Measurements from ENCODE around the gene TM7SF2.

TM7SF2 gene

DNA sequence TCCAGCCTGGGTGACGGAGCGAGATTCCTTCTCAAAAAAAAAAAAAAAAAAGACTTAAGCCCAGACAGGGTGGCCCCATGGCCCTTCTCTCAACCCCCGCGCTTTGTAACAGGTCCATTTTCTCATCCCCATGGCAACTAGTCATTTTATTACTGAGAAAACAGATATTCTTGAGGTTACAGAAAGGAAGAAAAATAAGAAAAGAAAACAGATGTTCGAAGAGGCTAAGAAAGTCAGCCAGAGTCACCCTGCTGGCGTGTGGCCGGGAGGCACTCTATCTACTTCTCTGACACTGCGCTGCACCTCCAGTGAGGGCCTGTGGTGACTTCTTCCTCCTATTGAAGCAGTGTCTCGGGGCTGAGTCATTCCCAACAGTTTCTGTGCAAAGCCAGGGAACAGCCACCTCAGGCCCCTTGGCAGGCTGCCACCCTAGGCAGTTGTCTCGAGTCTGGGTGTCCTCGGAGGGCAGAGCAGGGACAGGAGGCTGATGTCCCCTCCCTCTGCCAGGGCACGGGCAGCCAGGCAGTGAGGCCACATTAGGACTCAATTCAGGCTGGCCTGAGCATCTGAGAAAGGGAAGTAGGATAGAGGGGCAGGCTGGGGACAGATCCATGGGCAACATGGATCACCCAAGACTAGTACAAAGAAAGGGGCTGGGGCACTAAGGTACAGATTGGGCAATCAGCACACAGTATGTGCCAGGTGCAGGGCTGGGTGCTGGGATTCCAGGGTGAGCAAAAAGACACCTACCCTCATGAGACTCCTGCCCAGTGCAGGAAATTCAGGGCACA, 39.0 kb downstream of the TM7SF2 start:
- DNase-seq, result peak in 47 of 56 donors; percentile 8 to 77 (median 46)

DNA sequence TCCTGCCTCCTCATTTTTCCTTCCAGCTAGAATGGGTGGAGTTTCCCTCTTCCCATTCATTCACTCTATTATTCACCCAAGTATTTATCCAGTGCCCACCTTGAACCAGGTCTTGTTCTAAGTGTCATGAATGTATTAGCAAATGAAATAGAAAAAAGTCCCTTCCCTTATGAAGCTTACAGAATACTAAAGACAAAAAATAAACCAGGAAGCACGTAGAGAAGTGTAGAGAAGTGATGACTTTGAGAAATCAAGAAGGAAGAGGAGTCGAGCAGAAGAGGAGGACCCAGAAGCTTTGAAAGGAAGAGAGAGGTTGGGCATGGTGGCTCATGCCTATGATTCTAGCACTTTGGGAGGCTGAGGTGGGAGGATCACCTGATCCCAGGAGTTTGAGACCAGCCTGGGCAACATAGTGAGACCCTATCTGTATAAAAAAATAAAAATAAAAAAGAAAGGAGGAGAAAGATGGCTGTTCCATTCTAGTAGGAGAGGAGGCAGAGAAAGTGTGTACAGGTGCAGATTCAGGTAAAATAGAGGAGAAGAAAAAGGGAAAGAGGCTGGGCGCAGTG, 39.7 kb downstream of the TM7SF2 start:
- DNase-seq, result no peak

DNA sequence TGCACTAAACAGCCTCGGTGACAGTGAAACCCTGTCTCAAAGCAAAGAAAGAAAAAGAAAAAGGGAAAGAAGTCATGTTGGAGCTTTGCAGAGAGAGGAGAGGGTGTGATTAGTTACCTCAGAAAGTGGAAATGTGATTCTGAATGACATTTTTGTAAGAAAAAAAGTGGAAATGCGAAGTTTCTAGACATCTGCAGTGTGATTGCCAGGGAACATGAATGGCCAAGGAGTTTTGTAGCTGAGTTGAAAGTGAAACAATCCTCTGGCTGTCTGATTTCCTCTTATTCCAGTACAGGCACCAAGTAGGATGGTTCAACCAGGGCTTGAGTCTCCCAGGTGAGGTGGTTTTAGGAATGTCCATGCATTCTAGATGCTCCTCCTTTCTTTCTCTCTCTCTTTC, 40.5 kb downstream of the TM7SF2 start:
- DNase-seq, result no peak

DNA sequence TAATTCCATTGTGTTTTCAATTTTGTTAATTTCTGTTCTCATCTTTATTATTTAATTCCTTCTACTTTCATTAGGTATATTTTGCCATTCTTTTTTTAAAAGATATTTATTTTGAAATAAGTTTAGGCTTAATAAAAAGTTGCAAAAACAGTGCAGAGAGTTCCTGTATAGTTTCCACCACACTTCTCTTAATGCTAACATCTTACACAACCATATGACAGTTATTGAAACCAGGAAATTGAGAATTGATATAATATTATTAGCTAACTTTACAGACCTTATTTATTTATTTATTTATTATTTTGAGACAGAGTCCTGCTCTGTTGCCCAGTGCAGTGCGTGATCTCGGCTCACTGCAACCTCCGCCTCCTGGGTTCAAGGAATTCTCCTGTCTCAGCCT, 44.6 kb downstream of the TM7SF2 start:
- DNase-seq, result no peak

DNA sequence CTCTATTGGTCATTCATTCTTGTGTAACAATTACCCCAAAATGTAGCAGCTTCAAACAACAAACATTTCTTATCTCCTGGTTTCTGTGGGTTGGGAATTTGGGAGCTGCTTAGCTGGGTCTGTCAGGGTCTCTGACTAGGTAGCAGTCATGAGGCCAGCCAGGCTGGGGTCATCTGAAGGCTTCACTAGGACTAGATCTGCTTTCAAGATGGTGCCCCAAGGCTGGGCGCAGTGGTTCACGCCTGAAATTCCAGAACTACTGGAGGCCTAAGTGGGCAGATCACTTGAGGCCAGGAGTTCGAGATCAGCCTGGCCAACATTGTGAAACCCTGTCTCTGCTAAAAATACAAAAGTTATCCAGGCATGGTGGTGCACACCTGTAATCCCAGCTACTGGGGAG, 45.3 kb downstream of the TM7SF2 start:
- no peak for DNase-seq

DNA sequence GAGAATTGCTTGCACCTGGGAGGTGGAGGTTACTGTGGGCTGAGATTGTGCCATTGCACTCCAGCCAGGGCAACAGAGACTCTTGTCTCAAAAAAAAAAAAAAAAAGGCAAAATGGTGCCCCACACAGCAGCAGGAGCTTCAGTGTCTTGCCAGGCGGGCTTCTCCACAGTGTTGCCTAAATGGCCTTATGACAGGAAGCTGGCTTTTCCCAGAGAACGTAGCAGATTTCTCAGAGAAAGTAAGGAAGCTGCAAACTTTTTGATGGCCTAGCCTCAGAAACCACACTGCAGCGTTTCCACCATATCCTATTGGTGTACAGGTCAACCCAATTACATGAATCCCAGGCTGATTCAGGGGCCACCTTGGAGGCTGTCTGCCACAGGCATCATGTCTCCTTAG, 45.7 kb downstream of the TM7SF2 start:
- no peak for DNase-seq

DNA sequence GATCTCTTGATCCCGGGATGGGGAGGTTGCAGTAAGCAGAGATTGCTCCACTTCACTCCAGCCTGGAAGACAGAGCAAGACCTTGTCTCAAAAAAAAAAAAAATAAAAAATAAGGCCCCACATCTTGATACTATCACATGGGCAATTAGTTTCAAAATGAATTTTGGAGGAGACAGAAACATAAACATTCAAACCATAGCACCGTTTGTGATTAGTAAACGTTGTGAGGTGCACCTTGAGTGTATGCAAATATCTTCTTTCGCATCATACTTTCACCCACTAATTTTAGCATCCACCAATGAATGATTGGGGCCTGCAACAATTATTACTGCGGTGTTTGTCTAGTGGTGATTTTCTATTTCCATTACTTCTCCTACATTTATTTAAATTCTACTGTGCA, 47.3 kb downstream of the TM7SF2 start:
- no peak for DNase-seq

DNA sequence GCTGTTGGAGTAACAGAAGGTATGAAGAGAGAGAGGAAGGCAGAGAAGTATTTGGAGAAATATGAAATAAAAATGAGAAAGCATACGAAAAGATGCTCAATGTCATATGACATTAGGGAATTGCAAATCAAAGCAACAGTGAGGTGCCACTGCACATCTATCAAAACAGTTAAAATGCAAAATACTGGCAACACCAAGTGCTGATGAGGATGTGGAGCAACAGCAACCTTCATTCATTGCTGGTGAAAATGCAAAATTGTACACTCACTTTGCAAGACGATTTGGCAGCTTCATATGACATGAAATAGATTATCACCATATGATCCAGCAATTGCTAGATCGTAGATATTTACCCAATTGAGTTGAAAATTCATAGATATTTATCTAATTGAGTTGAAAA, 49.0 kb downstream of the TM7SF2 start:
- no peak for DNase-seq

DNA sequence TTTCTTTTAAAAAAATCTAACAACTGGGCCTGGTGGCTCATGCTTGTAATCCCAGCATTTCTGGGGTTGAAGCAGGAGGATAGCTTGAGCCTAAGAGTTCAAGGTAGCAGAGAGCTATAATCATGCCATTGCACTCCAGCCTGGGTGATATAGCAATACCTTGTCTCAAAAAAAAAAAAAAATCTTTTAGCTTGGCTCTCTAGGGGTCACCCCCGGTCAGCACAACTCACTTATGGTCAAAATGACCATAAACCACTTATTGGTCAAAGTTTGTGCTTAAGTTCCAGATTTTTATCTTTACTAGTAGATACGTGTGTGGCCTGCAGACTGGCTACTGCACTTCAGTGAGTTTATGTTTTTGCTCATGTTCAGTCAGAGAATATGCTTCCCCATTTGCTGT, 52.0 kb downstream of the TM7SF2 start:
- no peak for DNase-seq

All from amygdala (tissue), 56 donors.